GM12872 (cell line): Measurements from ENCODE around the gene TAF10.

ENCODE experiments used
- TF ChIP-seq, protein P1 (sequence below): IDR thresholded peaks from 3 replicates; pipeline ENCODE4 v1.5.1; 2011; ENCODE audit warnings: low read depth, mild to moderate bottlenecking, low read length, moderate library complexity; ENCODE audit not compliant: insufficient read depth

TAF10 gene

DNA sequence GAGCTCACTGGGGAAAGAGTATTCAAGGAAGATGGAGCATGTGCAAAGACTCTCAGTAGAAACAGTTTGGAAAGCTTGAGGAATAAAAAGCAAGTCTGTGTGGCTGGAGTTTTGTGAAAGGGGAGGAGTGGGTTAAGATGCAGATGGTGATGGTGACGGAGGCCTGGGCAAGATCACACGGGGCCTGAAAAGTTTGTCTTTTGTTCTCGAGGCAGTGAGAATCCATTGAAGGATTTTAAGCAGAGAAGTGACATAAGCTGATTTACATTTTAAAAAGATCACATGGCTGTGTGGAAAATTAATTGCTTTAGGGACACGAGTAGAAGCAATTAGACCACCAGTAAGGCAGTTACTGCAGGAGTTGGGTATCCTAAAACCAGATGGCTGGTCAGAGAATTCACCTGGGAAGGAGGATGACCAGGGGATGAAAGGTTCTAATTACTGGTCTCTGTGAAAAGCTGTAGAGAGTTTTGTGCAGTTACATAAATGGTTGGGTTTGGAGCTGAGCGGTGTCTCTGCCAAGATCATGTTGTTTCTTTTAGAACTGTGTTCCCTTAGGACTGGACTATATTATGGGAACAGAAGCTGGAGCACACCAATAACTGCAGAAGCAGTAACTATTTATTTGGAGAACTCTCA, 15.7 kb downstream of the TAF10 start:
- TF ChIP-seq, protein P1, sequence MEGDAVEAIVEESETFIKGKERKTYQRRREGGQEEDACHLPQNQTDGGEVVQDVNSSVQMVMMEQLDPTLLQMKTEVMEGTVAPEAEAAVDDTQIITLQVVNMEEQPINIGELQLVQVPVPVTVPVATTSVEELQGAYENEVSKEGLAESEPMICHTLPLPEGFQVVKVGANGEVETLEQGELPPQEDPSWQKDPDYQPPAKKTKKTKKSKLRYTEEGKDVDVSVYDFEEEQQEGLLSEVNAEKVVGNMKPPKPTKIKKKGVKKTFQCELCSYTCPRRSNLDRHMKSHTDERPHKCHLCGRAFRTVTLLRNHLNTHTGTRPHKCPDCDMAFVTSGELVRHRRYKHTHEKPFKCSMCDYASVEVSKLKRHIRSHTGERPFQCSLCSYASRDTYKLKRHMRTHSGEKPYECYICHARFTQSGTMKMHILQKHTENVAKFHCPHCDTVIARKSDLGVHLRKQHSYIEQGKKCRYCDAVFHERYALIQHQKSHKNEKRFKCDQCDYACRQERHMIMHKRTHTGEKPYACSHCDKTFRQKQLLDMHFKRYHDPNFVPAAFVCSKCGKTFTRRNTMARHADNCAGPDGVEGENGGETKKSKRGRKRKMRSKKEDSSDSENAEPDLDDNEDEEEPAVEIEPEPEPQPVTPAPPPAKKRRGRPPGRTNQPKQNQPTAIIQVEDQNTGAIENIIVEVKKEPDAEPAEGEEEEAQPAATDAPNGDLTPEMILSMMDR: no peak

DNA sequence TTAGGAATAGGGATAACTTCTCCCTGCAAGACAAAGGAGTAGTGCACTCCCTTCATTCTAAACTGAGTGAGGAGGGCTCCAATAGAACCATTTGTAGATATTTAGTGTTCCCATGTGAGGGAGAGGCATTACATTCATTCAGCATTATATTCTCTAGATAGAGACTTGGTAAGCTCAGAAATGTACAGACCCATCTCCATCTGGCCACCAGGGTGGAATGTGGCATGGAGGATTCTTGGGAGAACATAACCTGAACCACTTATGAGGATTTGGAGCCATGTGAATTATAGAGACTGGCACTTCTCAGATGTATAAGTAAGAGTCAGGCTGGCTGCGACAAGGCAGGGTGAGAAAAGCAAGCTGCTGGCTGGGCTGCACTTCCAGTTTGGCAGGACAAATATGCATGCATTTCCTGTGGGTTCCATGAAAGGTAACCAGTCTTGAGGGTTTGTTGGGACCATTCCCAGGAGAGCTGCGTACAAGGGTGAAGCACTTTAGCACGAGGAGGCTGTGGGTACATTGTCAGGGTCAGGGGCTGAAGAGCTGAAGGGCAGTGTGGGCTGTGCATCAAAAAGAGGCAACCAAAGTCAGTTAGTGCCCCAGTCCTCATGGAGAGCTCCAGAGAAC, 17.8 kb downstream of the TAF10 start:
- TF ChIP-seq, protein P1: no peak

DNA sequence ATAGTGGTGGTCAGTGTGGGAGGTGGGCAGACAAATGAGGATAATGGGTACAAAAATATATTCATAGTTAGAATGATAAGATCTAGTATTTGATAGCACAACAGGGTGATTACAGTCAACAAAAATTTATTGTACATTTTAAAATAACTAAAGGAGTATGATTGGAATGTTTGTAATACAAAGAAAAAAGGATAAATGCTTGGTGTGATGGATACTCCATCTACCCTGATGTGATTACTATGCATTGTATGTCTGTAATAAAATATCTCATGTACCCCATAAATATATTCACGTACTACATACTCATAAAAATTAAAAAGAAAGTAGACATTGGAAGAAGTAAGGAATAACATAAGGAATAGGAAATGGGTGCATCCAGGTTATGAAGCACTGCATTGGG, 24.0 kb downstream of the TAF10 start:
- TF ChIP-seq, protein P1: no peak

DNA sequence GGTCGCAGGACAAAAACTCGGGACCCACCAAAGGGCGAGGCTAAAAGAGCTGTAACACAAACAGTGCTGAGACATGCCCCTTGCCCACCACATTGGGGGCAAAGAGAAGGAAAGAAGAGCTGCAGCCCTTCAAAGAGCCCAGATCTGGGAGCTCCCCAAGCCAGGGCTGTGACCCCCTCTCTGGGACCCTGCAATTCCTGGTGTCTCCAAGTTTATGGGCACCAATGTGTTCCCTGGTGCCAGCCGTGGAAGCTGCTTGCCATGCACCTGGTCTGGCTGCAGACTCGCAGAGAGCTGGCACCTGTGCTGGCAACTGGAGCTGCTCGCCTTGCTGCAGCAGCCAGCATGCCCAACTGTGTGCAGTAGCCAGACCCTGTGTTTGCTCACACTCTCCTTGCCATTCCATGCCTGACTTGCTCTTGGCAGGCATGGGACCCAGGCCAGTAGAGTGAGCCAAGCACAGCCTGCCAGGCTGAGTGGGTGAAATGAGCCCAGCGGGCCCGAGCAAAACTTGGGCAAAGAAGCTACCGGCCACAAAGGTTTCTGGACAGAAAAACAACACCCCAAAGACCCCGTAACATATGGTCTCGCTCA, 24.6 kb downstream of the TAF10 start:
- TF ChIP-seq, protein P1: no peak

DNA sequence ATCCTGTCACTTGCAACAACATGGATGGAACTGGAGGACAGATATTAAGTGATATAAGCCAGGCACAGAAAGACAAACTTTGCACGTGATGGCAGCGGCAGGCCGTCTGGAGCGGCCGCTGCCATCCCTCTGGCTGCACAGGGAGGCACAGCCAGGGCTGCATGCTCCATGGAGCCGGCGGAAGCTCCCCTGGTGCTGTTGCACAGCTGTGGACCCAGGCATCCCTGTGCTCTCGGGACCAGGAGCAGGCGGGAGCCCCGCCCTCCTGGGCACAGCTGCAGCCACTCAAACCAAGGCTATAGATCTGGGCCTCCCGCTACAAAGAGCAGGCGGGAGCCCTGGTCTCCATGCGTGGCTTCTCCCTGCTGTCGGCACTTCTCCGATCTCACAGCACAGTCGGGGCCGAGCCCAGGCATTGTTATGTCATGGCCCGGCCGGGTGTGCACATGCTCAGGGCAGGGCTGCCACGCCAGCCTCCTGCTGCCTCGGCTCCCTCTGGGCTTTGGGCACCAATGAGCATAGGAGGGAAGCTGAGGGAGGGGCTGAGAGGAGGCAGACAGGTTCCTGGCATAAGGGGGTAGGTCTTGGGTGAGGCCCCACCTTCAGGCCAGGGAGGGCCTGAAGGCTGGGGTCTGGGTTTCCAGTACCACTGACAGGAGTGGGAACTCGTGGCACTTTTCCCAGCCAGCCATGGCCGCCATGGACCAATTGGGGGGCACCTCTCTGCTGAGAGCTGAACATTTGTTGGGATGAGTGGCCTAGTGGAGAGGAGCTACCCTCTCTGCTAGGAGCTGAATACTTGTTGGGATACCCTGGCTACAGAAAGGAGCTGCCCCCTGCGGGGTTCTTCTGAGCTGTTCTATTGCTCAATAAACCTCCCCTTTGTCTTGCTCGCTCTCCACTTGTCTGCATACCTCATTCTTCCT, 25.3 kb downstream of the TAF10 start:
- TF ChIP-seq, protein P1: no peak

DNA sequence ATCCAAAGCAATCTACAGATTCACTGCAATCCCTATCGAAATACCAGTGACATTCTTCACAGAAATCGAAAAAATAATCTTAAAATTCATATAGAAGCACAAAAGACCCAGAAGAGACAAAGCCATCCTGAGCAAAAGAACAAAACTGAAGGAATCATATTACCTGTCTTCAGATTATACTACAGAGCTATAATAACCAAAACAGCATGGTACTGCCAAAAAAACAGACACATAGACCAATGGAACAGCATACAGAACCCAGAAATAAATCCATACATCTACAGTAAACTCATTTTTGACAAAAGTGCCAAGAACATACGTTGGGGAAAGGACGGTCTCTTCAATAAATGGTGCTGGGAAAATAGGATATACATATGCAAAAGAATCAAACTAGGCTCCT, 27.5 kb downstream of the TAF10 start:
- TF ChIP-seq, protein P1: no peak

DNA sequence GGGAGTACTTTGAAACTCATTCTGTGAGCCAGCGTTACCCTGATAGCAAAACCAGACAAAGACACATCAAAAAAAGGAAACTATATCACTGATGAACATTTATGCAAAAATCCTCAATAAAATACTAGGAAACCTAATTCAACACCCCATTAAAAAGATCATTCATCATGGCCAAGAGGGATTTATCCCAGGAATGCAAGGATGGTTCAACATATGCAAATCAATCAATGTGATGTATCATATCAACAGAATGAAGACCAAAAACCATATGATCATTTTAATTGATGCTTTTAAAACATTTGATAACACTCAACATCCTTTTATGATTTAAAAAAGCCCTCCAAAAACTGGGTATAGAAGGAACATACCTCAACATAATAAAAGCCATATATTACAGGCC, 28.4 kb downstream of the TAF10 start:
- TF ChIP-seq, protein P1: no peak
